Measurements from ENCODE around the gene VWA5A. TPM values are rescaled to one million over a fixed set of nuclear protein-coding genes. Genes with fewer than 3 reads are reported as not detected.
A peak's percentile ranks its signal among the peaks of the same experiment; 100 is the strongest.

VWA5A gene, protein sequence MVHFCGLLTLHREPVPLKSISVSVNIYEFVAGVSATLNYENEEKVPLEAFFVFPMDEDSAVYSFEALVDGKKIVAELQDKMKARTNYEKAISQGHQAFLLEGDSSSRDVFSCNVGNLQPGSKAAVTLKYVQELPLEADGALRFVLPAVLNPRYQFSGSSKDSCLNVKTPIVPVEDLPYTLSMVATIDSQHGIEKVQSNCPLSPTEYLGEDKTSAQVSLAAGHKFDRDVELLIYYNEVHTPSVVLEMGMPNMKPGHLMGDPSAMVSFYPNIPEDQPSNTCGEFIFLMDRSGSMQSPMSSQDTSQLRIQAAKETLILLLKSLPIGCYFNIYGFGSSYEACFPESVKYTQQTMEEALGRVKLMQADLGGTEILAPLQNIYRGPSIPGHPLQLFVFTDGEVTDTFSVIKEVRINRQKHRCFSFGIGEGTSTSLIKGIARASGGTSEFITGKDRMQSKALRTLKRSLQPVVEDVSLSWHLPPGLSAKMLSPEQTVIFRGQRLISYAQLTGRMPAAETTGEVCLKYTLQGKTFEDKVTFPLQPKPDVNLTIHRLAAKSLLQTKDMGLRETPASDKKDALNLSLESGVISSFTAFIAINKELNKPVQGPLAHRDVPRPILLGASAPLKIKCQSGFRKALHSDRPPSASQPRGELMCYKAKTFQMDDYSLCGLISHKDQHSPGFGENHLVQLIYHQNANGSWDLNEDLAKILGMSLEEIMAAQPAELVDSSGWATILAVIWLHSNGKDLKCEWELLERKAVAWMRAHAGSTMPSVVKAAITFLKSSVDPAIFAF
- total RNA-seq (ENCODE audit: insufficient read depth, low replicate concordance): 19.7 TPM

DNA sequence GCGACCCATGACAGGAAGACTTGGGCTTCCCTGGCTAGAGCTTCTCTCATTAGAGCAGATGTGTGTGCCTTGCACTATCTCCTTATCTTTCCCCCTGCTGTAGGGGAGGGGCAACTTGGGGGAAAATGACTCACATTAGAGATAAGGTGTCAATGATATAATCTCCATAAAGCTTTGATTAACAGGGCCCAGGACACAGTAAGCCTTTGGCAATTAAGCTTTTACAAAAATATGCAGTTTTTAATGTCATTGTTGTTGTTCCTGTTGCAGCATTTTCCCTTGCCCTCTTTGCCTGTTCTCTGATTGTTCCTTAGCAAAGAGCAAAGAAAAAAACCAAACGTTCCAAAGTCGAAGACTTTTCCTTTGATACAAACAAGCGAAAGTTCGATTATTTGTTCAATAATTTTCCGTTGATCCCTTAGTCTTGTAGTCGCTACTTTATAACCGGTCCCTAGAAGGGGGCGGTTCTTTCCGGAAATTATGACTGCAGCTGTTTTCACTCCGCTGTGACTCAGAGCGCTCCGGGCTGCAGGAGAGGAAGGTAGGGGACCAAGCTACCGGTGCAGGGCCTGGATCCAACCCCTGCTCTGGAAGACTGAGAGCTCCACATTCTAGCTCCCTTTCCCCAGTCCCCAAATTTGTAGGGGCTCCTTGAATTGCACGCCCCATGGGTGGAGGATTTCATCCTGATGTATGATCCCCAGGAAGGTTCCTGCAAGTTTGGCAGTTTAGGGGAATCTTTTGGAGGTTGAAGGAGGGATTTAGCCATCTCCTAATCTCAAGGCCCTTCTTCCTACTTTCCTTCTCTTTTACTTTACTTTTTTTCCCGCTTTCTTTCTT, at the start of gene VWA5A:
TSS of gene VWA5A (plus strand) at position 509 of the 840 bp plus-strand sequence. CDS start 2,062 bp downstream, outside the sequence.
- peak; percentile 94 for DNase-seq (ENCODE audit: low spot score)

DNA sequence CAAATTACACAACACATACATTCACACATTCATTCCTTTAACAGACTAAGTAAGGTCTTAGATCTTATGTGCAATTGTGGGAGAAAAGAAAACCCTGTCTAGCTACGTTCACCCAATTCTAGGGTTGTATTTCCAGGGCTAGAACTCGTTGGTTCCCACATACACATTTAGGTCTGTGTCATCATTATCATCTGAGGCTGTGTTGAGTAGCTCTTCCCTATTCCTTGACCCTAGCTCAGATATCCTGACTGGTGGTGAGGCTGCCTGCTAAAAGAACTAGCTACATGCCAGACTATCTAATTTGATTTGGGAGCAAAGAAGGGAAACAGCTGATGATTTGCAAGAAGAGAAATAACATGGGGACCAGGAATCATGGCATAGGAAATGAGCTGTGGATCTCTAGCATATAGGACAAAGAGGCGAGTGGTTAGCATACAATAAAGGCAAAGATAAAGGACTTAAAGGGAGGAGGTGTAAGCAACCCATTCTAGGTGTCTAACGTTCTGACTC, 46.6 kb upstream of the VWA5A start:
- DNase-seq (ENCODE audit: low spot score): no peak

DNA sequence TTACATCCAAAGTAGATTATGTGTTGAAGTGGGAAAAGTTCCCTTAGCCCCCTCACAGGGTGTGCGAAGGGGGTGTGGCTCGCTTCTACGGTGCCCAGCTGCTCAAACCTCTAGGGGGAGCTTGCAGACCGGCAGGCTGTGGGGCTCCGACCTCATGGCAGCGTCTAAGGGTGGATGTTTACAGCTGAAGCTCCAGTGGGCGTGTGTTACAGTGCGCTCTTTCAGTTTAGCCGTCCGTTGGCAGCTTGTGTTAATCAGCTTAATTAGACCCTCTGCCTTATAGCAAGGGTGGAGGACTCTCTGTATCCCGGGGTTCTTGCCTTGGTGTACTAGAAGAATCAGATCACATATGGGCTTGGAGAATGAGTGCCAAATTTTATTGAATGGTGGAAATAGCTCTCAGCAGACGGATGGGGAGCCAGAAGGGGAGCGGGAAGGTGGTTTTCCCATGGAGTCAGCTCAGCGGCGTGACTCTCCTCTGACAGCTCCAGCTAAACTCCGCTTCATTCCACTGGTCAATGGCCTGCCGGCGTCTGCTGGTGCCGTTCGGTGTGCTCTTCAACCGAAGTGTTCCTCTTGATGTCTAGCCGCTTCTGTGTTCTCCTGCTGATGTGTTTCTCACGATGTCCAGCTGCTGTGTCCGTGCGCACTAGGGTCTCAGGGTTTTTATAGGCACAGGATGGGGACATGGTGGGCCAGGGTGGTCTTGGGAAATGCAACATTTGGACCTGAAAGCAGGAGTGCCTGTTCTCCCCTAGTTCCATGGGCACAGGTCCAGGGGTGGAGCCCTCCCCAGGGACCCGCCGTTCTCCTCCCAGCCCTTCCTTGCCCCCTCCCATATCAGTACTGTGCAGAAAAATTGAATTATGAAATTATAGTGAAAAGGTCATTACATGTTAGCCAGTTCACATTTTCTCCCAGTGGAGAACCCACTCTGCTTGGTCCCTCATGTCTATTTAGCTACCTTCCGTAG, 45.5 kb upstream of the VWA5A start:
- peak; percentile 68 for DNase-seq (ENCODE audit: low spot score)

DNA sequence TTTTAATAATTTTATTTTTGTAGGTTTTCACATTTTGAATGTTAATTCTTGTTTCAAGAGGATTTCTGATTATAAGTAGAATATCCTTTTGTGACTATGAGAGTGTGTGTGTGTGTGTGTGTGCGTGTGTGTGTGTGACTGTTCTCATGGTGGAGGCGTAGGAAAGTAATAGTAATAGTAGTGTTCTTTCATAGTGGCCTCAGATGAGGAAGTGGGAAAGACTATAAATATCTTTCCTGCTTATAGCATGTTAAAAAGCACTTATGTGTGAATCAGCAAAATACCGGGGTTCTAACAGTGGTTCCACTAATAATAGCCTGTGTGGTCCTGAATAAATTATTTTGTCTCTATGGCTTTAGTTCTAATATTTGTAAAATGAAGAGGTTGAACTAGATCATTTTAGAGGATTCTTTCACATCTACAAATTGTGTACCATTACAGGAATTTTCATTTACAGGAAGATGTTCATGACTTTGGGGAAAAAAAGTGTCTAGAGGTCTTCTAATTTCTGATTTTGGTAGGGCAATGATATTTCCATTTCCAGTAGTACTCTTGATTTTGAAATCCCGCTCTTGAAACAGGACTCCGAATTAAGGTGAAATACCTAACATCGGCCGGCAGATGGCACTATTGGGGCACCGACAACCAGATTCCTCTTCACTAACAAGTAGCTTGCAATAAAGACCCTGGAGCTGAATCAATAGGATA, 44.2 kb upstream of the VWA5A start:
- DNase-seq (ENCODE audit: low spot score): peak; percentile 82

DNA sequence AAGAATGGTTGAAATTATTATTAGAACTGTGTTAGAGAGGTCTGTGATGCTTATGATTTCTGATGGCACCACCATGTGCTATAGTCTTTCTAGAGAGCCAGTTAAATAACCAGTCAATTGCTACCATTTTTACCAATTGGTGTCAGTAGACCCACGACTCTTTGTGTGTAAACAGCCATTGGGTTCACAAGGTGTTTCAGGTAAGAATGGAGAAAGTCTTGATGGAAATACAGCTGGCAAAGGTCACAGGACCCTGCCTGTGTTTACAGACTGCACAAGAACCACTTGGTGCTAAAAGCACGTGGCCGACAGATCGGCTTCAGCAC, 43.7 kb upstream of the VWA5A start:
- no peak for DNase-seq (ENCODE audit: low spot score)

DNA sequence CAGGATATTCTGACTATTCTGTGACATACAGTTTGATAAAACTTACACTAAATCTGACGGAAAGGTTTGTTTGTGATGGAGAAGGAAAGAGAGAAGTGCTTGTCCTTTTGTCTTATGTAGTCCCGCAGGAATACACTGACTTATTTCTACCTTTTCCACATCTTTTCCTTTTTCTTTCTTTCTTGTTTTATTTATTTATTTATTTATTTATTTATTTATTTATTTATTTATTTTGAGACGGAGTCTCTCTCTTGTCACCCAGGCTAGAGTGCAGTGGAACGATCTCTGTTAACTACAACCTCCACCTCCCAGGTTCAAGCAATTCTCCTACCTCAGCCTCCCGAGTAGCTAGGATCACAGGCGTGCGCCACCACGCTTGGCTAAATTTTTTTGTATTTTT, 43.1 kb upstream of the VWA5A start:
- DNase-seq (ENCODE audit: low spot score): no peak

DNA sequence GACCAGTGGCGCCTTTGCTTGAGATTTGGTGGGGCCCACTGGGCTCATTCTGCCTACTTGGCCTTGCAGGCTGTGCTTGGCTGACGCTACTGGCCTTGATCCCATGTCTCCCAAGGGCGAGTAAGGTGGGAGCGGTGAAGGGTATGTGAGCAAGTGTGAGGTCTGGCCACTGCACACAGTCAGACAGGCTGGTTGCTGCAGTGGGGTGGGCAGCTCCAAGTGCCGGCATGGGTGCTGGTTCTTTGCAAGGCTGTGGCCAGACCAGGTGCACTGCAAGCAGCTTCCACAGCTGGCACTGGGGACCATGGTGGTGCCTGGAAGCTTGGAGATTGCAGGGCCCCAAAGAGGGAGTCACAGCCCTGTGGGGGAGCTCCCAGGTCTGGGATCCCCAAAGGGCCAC, 40.7 kb upstream of the VWA5A start:
- DNase-seq (ENCODE audit: low spot score): no peak

DNA sequence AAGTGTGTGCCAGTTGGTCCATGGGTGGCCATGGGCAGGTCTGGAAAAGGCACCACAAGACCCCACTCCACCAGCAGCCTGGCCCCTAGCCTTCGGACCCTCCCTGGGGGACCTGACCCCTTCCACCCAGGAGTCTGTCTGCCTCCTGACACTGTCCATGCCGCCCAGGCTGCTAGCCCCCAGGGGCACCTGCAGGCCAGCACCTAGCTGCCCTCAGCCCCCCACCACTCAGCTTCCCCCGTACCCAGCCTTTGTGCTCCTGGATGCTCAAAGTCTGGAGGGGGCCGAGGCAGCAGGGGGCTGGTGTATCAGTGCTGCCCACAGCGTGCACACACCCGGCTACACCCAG, 39.8 kb upstream of the VWA5A start:
- no peak for DNase-seq (ENCODE audit: low spot score)

DNA sequence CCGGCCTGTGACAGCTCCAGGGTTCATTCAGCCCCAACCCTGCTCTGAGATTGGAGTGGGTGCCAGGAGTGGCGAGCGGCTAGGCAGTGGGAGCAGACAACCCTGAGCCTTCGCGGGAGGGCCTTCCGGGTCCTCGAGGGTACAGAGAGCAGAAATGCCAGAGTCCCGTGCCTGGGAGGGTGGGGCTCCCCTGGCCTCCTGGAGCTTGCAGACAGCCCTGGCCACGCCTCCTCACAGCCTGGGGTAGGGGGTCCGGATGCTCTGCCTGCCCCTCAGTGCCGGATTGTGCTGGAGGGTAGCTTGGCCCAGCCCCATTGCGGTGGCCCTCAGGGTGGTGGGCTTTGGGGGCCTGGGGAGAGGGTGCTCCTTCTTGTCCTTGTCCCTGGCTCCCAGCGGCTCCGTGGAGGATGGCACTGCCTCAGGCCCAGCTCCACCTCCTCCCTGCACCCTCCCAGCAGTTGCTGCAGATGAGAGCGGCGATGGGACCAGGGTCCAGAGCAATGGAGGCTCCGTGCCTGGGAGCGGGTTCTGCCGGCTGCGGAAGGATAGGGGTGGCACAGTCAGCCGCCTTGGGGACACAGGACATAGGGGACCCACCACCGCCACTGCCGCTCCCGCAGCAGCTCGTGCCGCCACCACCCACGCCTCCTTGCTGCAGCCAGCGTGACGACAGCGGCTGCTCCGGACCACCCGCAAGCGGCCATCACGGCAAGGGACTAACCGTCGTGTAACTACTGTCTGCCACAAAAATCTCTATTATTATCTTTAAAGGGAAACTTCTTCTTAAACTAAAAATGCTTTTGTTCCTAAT, 39.2 kb upstream of the VWA5A start:
- peak; percentile 67 for DNase-seq (ENCODE audit: low spot score)

DNA sequence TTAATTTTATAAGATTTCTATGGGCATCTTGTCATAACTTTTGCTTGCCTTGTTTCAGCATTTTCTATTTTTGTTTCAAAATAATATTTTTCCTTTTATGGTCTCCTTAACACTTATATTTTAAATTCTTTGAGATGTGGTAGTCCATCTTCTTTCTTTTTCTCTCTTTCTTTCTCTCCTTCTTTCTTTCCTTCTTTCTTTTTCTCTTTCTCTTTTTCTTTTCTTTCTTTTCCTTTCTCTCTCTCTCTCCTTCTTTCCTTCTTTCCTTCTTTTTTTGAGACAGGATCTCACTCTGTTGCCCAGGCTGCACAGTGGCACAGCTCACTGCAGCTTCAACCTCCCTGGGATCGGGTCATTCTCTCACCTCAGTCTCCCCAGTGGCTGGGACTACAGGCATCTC, 38.0 kb upstream of the VWA5A start:
- DNase-seq (ENCODE audit: low spot score): no peak

DNA sequence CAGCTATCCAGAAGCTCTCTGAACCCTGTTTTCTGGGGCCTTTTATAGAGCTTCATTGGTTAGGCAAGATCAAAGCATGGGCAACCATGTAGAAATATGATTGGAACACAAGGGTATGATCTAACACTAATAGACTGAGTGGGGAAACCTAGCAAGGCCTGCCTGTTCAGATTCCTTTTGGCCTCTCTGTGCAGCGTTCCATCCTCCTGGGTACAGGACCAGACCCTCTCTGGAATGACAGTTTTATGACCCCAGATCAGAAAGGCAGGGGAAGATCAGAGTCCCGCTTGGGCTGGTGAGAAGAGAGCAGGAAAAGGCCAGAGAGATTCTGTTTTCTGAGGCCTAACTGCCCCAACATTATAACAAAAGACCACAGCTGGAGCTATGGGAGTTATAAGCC, 36.7 kb upstream of the VWA5A start:
- peak; percentile 90 for DNase-seq (ENCODE audit: low spot score)

DNA sequence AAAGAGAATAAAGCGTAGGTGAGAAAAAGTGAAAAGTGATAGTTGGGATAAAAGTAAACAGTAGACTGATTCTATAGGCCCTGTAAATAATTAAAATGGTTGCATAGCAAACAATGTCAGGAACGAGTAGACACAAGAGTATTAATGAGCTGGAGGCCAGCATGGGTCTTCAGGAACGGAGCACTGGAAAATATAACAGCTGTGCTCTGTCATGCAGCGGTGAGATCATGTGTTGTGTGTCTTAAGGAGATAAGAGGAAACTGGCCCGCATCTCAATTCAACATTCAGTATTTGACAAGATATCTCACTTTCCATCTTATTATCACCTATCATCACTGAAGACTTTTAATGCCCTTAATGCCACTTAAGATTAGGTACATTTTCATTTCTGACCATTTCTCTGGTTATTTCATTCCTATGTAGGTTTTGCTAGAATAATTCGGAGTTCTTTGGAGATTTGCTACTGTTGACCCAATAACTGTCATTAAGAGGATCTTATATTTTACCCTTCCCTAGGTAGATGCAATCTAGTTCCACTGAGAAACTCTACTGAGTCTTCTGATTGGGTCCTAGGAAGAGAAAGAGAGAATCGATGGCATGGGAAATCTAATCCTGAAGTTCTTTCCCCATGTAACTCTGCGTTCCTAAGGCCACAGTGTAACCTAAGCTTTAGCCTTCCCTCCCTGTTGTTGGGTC, 35.5 kb upstream of the VWA5A start:
- DNase-seq (ENCODE audit: low spot score): peak; percentile 89

DNA sequence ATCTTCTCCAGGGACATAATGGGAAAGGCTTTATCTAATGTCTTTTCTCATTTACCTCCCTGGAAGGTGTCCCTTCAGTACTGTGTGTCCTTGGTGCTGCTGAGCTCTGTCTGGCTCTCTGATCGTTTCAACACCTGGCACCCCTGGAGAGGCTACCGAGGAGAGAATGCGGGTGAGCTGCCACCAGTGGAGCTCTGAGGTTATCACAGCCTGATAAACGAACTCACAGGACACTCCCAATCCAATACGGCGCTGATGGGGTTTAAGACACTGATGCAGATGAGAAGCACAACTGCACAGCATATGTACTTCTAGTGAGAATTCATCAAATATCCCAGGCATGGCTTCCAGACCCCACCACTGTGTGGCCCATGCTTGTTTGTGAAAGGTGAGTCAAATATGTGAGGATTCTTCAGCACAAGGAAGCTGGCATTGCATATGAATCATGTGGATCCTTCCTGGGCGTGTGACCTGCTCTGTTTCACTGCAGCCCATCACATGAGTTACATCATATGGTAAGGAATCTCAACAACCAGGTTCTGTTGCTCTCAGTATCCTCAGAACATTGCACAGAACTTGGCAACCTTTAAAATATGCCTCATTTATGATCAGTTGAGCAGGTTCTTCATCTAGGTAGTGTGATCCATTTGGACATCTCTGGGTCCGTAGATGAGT, 34.8 kb upstream of the VWA5A start:
- peak; percentile 65 for DNase-seq (ENCODE audit: low spot score)

DNA sequence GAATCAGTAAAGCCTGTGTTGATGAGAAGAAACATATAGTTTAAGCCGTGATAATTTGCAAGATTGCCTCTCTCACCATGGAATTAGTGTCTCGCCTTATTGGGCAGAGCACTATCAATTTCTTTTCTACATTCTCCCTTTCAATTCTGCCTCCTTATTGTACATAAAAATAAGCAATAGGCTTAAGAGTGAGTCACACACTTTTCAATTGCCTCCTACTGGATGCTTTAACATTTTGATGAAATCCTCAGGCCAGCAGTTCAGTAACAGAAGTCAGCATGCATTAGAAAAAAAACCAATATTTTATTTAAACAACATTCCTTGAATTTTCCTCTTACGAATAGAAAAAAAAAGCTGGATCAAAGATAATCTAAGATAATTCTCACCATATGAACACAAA, 33.8 kb upstream of the VWA5A start:
- peak; percentile 42 for DNase-seq (ENCODE audit: low spot score)

DNA sequence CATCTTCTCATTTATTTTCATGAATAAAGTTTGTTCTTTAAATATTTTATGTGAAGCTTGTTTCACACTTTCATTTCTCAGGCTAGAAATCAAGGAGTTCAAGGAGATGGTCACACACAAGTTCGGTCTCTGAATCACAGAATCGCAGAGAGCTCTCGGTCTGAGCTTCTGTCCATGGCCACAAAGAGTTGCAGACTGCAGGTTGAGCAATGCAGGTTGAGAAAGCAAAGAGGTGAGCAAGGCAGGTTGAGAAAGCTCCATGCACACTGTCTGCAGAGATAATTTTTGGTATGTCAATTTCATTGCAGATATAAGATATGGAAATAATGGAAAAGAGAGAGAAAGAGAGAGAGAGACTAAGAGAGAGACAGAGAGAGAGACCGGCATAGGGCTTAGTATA, 32.9 kb upstream of the VWA5A start:
- no peak for DNase-seq (ENCODE audit: low spot score)

DNA sequence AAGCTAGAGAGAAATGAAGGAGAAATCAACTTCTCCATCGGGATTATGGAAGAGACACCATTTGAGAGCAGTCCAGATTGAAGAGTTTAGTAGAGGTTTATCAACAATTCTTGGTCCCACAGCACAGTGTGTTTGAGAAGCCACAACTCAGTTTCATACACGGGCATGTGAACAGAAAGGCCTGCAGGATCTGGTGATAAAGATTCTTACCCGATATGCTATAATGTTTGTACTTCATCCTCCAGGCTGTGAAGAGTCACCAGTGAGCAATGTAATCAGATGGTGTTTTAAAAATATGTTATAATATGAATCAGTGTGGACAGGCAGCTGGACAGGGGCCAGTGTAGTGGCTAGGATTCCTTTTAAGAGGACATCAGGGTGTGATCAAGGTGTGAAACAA, 29.7 kb upstream of the VWA5A start:
- DNase-seq (ENCODE audit: low spot score): peak; percentile 18

DNA sequence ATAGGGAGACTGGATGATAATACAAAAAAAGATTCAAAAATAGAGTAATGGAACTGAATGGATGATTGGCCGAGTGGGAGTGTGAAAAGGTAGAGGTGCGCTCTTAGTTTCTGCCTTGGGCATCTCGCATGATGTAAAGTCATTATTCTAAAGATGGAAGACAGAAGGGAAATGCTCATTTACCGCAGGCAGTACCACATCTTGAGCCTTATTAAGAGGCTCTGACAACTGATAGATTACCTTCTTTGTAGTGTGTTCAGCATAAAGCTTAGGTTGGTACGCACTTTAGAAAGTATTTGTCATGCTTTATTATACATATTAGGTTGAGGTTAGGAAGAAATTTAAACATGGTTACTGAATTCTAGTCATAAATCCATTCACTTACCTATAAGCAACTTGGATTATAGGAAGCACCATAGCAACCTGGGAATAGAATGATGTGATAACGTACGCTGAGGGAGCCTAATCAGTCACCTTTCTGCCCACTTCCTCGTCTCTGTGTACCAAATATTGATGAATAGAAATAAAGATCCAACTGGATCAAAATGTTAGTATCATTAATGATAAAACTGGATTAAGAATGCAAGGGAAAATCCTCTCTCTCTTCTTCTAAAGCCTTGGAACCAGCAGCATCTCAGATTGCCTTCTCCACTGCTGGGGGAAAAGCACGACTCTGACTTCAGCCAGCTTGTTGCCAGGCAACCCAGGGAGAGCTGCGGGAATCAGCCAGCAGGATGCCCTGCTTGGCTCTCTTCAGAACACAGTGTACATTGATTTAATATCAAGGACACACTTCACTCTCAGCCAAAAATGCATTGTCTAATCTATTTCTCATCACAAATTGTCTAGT, 29.0 kb upstream of the VWA5A start:
- DNase-seq (ENCODE audit: low spot score): peak; percentile 70

Data from umbilical cord (tissue), 2 donors.